Chondrocyte (in vitro differentiated cells): ENCODE results near the gene KMT5C. TPM values are rescaled to one million over a fixed set of nuclear protein-coding genes. Genes with fewer than 3 reads are reported as not detected.

Source experiments
- DNase-seq: peaks from one replicate; pipeline ENCODE4 v3.0.0; 2021; ENCODE audit warnings: mixed read lengths, low spot score
- H3K27ac Mint-ChIP-seq: one replicate; pipeline ENCODE4 v1.8.0; 2021; ENCODE audit warnings: mild to moderate bottlenecking, moderate library complexity, mixed read lengths; ENCODE audit not compliant: unreplicated experiment
- H3K27me3 Mint-ChIP-seq: 2 replicates; pipeline ENCODE4 v1.8.0; 2021; ENCODE audit warnings: low read depth, mixed read lengths
- H3K36me3 Mint-ChIP-seq: 2 replicates; pipeline ENCODE4 v1.8.0; 2021; ENCODE audit warnings: low read depth, mixed read lengths
- H3K4me1 Mint-ChIP-seq: 2 replicates; pipeline ENCODE4 v1.8.0; 2021; ENCODE audit warnings: low read depth, mild to moderate bottlenecking, mixed read lengths
- H3K4me3 Mint-ChIP-seq: one replicate; pipeline ENCODE4 v1.8.0; 2021; ENCODE audit warnings: mild to moderate bottlenecking, moderate library complexity, mixed read lengths; ENCODE audit not compliant: unreplicated experiment
- H3K9me3 Mint-ChIP-seq: 2 replicates; pipeline ENCODE4 v1.8.0; 2021; ENCODE audit warnings: low read depth, mixed read lengths
- total RNA-seq: library from RNA; stranded (reverse); gene quantifications from 3 replicates; pipeline ENCODE4 v1.2.1, GENCODE V29; 2021
- TF ChIP-seq, protein P1 (sequence below): fragments of 200-600 bp; sonication (generic); IDR thresholded peaks from 2 replicates; pipeline ENCODE4 v1.5.0; 2021; ENCODE audit warnings: antibody characterized with exemption, mild to moderate bottlenecking, moderate library complexity

The KMT5C gene
- total RNA-seq, 1 donor from 2014 or later = 9.5 TPM

DNA sequence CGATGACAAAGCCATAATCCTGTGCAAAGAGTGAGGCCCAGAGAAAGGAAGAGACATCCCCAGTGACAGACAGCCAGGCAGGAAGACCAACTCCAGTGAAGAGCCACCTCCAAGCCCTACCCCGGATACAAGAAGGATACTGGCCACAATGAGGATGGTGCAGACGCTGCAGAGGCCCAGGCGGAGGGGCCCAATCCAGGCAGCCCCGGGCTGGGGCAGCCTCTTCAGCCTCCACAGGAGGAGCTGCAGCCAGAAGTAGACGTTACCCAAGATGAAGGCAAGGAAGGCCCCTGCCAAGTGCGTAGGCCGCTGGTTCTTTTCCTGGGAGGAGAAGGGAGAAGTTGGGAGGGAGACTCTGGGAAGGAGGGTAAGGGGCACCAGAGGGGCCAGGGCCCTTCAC, 23.0 kb upstream of the KMT5C start:
- Mint-ChIP-seq H3K27me3 (peaks cover under 1% of the 10 kb centered on the region), H3K9me3 (peaks cover 3% of the 10 kb centered on the region), H3K27ac (no peak overlapping the region), H3K36me3 (no peaks in the 10 kb centered on the region), H3K4me1 (peaks cover 4% of the 10 kb centered on the region), H3K4me3 (no peak overlapping the region)
- TF ChIP-seq, protein P1, sequence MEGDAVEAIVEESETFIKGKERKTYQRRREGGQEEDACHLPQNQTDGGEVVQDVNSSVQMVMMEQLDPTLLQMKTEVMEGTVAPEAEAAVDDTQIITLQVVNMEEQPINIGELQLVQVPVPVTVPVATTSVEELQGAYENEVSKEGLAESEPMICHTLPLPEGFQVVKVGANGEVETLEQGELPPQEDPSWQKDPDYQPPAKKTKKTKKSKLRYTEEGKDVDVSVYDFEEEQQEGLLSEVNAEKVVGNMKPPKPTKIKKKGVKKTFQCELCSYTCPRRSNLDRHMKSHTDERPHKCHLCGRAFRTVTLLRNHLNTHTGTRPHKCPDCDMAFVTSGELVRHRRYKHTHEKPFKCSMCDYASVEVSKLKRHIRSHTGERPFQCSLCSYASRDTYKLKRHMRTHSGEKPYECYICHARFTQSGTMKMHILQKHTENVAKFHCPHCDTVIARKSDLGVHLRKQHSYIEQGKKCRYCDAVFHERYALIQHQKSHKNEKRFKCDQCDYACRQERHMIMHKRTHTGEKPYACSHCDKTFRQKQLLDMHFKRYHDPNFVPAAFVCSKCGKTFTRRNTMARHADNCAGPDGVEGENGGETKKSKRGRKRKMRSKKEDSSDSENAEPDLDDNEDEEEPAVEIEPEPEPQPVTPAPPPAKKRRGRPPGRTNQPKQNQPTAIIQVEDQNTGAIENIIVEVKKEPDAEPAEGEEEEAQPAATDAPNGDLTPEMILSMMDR = no peak
- no peak for DNase-seq

DNA sequence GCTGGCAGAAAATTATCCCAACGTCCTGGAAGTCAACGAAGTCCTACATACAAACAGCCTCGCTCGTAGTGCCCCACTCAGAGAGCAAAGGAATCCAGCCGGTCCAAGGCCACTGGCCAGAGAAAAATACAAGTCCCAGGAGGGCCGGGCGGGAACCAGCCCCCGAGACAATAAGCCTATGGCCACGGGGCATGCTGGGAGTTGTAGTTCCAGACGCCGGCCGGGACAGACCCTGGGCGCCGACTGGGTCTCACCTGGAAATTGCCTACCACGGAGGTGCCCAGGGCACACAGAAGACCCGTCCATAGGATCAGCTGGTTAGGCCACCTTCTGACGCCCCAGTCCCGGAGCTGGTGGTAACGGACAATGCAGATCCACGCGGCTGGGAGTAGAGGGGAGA, 19.9 kb upstream of the KMT5C start:
- H3K4me1 Mint-ChIP-seq = peaks cover 4% of the 10 kb centered on the region
- peaks cover 8% of the 10 kb centered on the region for H3K27me3 Mint-ChIP-seq
- H3K36me3 Mint-ChIP-seq = no peaks in the 10 kb centered on the region
- TF ChIP-seq, protein P1 = no peak
- peak overlapping the region; percentile 67 for H3K4me3 Mint-ChIP-seq
- no peak overlapping the region for H3K27ac Mint-ChIP-seq
- peaks cover 3% of the 10 kb centered on the region for H3K9me3 Mint-ChIP-seq
- DNase-seq = no peak

DNA sequence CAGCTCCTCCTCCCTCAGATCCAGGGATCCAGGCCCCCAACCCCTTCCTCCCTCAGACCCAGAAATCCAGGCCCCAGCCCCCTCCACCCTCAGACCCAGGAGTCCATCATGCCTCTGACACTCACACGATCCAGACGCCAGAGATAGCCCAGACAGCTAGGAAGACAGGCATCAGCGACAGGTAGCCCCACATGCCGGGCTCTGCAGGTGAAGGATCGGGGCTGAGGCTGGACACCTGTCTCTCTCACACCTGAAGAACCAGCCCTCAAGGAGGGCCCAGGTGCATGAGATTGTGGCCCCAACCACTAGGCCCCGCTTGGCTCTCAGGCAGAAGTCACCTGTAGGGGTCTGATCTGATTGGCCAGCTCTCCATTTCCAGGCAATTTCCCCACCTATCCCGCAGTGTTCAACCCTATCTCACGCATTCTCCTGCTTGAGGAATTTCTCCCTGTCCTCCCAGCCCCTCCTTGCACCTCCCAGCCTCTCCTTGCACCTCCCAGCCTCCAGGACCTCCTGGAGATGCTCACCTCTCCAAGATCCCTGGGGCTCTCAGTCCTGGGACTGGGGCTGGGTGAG, 18.7 kb upstream of the KMT5C start:
- Mint-ChIP-seq H3K27me3 (peaks cover 8% of the 10 kb centered on the region), H3K27ac (no peak overlapping the region), H3K9me3 (peaks cover 3% of the 10 kb centered on the region), H3K4me3 (no peak overlapping the region), H3K4me1 (peaks cover 4% of the 10 kb centered on the region), H3K36me3 (no peaks in the 10 kb centered on the region)
- DNase-seq = no peak
- TF ChIP-seq, protein P1 = no peak

DNA sequence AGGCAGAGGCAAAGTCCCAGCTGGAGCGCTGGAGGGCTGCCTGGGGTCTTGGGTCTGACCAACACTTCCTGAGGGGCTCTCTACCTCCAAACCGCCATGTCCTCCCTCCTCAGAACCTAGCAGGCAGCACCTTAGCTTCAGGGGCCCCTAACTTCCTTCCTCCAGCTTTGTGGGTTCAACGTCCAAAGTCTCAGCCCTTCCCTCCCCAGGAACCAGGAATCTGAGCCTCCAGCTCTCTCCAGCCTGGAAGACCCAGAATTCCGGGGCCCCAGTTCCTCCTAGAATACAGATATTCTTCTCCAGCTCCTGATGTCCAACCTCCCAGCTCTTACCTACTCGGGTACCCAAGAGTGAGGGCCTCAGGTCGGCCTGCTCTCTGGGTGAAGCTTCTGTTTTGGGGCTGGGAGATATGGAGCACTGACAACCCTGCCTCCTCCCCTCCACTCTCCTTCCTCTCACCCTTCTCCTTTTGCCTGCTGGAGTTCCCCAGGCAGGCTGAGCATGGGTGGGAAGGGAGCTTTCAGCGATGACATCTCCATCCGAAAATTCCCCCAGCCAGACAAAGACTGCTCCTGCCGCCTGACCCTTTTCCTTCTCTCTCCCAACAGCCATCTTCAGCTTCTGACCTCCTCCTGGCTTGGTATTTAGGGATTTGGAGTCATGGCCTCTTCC, 18.1 kb upstream of the KMT5C start:
- H3K27ac Mint-ChIP-seq = no peak overlapping the region
- peaks cover 7% of the 10 kb centered on the region for H3K4me1 Mint-ChIP-seq
- H3K9me3 Mint-ChIP-seq = no peaks in the 10 kb centered on the region

DNA sequence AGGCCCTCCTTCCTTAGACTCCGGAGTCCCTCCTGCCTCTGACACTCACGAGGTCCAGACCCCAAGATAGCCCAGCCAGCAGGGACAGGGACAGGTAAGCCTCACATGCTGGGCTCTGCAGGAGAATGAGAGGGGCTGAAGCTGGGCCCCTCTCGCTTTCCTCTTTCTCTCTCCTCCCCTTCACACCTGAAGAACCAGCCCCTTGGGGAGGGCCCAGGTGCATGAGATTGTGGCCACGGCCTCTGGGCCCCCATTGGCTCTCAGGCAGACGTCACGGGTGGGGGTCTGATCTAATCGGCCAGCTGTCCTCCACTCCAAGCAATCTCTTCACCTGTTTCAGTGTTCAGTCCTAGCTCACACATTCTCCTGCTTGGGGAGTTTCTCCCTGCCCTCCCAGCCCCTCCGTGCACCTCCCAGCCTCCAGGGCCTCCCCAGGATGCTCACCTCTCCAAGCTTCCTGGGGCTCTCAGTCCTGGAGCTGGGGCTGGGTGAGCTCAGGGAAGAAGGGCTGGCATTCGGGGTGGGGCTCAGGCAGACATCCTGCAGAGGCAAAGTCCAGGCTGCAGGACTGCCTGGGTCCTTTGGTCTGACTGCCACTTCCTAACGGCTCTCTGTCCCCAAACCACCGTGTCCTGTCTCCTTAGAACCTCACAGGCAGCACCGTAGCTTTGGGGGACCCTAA, 17.3 kb upstream of the KMT5C start:
- TF ChIP-seq, protein P1 = no peak
- no peaks in the 10 kb centered on the region for H3K36me3 Mint-ChIP-seq
- no peak overlapping the region for H3K27ac Mint-ChIP-seq
- DNase-seq = no peak
- no peaks in the 10 kb centered on the region for H3K9me3 Mint-ChIP-seq
- peaks cover 7% of the 10 kb centered on the region for H3K4me1 Mint-ChIP-seq
- H3K4me3 Mint-ChIP-seq = no peak overlapping the region
- peaks cover 8% of the 10 kb centered on the region for H3K27me3 Mint-ChIP-seq

More for the DNA sequence above, 18.1 kb upstream of the KMT5C start:
- TF ChIP-seq, protein P1 = no peak
- H3K27me3 Mint-ChIP-seq = peaks cover 8% of the 10 kb centered on the region
- no peaks in the 10 kb centered on the region for H3K36me3 Mint-ChIP-seq
- no peak overlapping the region for H3K4me3 Mint-ChIP-seq
- DNase-seq = no peak
